Islet of Langerhans (tissue), 1 donor: ENCODE results near the gene RPL36A.

Experiments used
- FAIRE-seq: peaks from one replicate; lab custom pipeline; 2011; peaks lifted over from hg19 to GRCh38; lab: Jason Lieb, UNC

Gene RPL36A

GRCh38 chrX:101390664-101391525, at the start of gene RPL36A:
Gene RPL36A (plus strand): TSS chrX:101391011. CDS start chrX:101391044, 33 bp downstream.
- no peak for FAIRE-seq

- FAIRE-seq, result no peak
Observed at GRCh38 chrX:101347859-101348451, 42.9 kb upstream of the RPL36A start.

GRCh38 chrX:101348452-101349192, 42.2 kb upstream of the RPL36A start, which contains the start of gene TIMM8A:
Gene TIMM8A (minus strand): TSS chrX:101348742. CDS start chrX:101348664, 78 bp downstream.
- no peak for FAIRE-seq

GRCh38 chrX:101349193-101349562, 41.6 kb upstream of the RPL36A start:
- no peak for FAIRE-seq

- FAIRE-seq, result no peak
Observed at GRCh38 chrX:101357166-101357795, 33.5 kb upstream of the RPL36A start.

GRCh38 chrX:101359966-101360365, 30.8 kb upstream of the RPL36A start:
- FAIRE-seq, result no peak

- no peak for FAIRE-seq
Observed at GRCh38 chrX:101360390-101360789, 30.4 kb upstream of the RPL36A start.

- no peak for FAIRE-seq
Observed at GRCh38 chrX:101362116-101362515, 28.7 kb upstream of the RPL36A start.

GRCh38 chrX:101362757-101363156, 28.1 kb upstream of the RPL36A start:
- no peak for FAIRE-seq

GRCh38 chrX:101365301-101365795, 25.5 kb upstream of the RPL36A start:
- no peak for FAIRE-seq

GRCh38 chrX:101368800-101369199, 22.0 kb upstream of the RPL36A start:
- FAIRE-seq, result no peak

GRCh38 chrX:101369687-101370086, 21.1 kb upstream of the RPL36A start:
- FAIRE-seq, result no peak

- FAIRE-seq, result no peak
Observed at GRCh38 chrX:101370888-101371504, 19.8 kb upstream of the RPL36A start.

- FAIRE-seq, result no peak
Observed at GRCh38 chrX:101377547-101377946, 13.3 kb upstream of the RPL36A start.

- FAIRE-seq, result no peak
Observed at GRCh38 chrX:101383679-101384205, 7.1 kb upstream of the RPL36A start.

- no peak for FAIRE-seq
Observed at GRCh38 chrX:101385026-101385684, 5.7 kb upstream of the RPL36A start.

- no peak for FAIRE-seq
Observed at GRCh38 chrX:101385795-101386541, 4.8 kb upstream of the RPL36A start, which contains the start of gene BTK. Gene BTK (minus strand): TSS chrX:101386191. CDS start chrX:101375284, 10,907 bp downstream.

GRCh38 chrX:101386542-101386885, 4.3 kb upstream of the RPL36A start:
- FAIRE-seq, result no peak

GRCh38 chrX:101388604-101389003, 2.2 kb upstream of the RPL36A start:
- no peak for FAIRE-seq

- FAIRE-seq, result no peak
Observed at GRCh38 chrX:101391831-101392230, 1.0 kb downstream of the RPL36A start.
